ENCODE results near the gene ADGRG2.

GRCh38 chrX:19129694-19130093 is 7.4 kb upstream of the ADGRG2 start:
- TF ChIP-seq, protein P1, sequence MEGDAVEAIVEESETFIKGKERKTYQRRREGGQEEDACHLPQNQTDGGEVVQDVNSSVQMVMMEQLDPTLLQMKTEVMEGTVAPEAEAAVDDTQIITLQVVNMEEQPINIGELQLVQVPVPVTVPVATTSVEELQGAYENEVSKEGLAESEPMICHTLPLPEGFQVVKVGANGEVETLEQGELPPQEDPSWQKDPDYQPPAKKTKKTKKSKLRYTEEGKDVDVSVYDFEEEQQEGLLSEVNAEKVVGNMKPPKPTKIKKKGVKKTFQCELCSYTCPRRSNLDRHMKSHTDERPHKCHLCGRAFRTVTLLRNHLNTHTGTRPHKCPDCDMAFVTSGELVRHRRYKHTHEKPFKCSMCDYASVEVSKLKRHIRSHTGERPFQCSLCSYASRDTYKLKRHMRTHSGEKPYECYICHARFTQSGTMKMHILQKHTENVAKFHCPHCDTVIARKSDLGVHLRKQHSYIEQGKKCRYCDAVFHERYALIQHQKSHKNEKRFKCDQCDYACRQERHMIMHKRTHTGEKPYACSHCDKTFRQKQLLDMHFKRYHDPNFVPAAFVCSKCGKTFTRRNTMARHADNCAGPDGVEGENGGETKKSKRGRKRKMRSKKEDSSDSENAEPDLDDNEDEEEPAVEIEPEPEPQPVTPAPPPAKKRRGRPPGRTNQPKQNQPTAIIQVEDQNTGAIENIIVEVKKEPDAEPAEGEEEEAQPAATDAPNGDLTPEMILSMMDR (tag by site-specific recombination; IDR thresholded peaks at IDR 0.05): no peak
- TF ChIP-seq GLIS1 (tag by site-specific recombination; IDR thresholded peaks at IDR 0.05): no peak
- TF ChIP-seq ZNF600 (tag by site-specific recombination; IDR thresholded peaks at IDR 0.05): no peak
- TF ChIP-seq ZNF596 (tag by site-specific recombination; IDR thresholded peaks at IDR 0.05): no peak
- no peak for TF ChIP-seq ZNF510 (tag by site-specific recombination; IDR thresholded peaks at IDR 0.05; ENCODE audit: insufficient replicate concordance)
- TF ChIP-seq ZNF610 (tag by site-specific recombination; IDR thresholded peaks at IDR 0.05; ENCODE audit: borderline replicate concordance): no peak

Measured in HEK293 (cell line).